Tibial nerve (tissue), 4 donors: ENCODE results near the gene MIA2. TPM values are rescaled to one million over a fixed set of nuclear protein-coding genes. Genes with fewer than 3 reads are reported as not detected.

Source experiments
- DNase-seq, 2 donors: peaks; one replicate each; pipeline ENCODE4 v3.0.0-alpha.2; 2019; ENCODE audit warnings: low spot score in 2 of 2
- H3K27ac ChIP-seq, 4 donors: fragments of 200-600 bp; sonication (generic) in 3 of 4; one replicate each; pipeline ENCODE4 v1.5.1; 2017 to 2019; ENCODE audit warnings: mild to moderate bottlenecking in 1 of 4
- H3K27me3 ChIP-seq, 2 donors: fragments of 200-600 bp; sonication (generic) in 1 of 2; one replicate each; pipeline versions ENCODE4 v1.5.1 to v1.6.0; 2017 to 2019
- H3K36me3 ChIP-seq, 3 donors: fragments of 200-600 bp; sonication (generic); one replicate each; pipeline ENCODE4 v1.5.1; 2018 to 2019
- H3K4me1 ChIP-seq, 4 donors: fragments of 200-600 bp; sonication (generic) in 3 of 4; one replicate each; pipeline ENCODE4 v1.5.1; 2017 to 2019
- H3K4me3 ChIP-seq, 4 donors: fragments of 200-600 bp; sonication (generic) in 3 of 4; one replicate each; pipeline ENCODE4 v1.5.1; 2017 to 2019; ENCODE audit warnings: mild to moderate bottlenecking in 1 of 4, moderate library complexity in 1 of 4
- H3K9me3 ChIP-seq, 4 donors: fragments of 200-600 bp; sonication (generic) in 3 of 4; one replicate each; pipeline ENCODE4 v1.5.1; 2017 to 2019
- EP300 ChIP-seq, 2 donors: sonication (generic); formaldehyde crosslinking; IDR thresholded peaks; one replicate each; pipeline ENCODE4 v1.6.1; 2017; ENCODE audit warnings: antibody characterized with exemption in 2 of 2, mild to moderate bottlenecking in 1 of 2
- POLR2A ChIP-seq, 2 donors: fragments of 450-650 bp; IDR thresholded peaks; one replicate each; pipeline ENCODE4 v1.6.1; 2017; ENCODE audit warnings: antibody characterized with exemption in 2 of 2, mild to moderate bottlenecking in 2 of 2, moderate library complexity in 2 of 2
- whole genome bisulfite sequencing, 2 donors: methylation state at CpG; one replicate each; pipeline ENCODE4 v1.1.5; 2018; 5-methylcytosine and 5-hydroxymethylcytosine counted together
- total RNA-seq, 4 donors: library from RNA; depleted of rRNA; stranded (reverse); fragments of >200 nt; gene quantifications; one replicate each; pipeline ENCODE4 v1.1.0, GENCODE V29; 2016
- TF ChIP-seq, protein P1 (sequence below), 5 experiments: fragments of 200-600 bp in 3 of 5; fragments of 450-650 bp in 2 of 5; sonication (generic) in 3 of 5; IDR thresholded peaks; one replicate each; pipeline ENCODE4 v1.5.1; 2016 to 2019; ENCODE audit warnings: antibody characterized with exemption in 5 of 5, mild to moderate bottlenecking in 3 of 5, moderate library complexity in 2 of 5

Gene MIA2
- total RNA-seq, 4 donors from 2014 or later: 14.7 to 22.2 (median 16.3) TPM

DNA sequence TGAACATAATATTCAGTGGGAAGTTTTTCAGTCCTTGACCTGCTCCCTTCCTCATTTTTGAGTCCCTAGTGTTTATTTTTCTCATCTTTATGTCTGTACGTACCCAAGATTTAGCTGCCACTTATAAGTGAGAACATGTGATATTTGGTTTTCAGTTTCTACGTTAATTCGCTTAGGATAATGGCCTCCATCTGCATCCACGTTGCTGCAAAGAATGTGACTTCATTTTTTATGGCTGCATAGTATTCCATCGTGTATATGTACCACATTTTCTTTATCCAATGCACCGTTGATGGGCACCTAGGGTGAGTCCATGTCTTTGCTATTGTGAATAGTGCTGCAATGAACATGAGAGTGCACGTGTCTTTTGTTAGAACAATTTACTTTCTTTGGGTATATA is 30.3 kb downstream of the MIA2 start:
- Histone ChIP-seq H3K36me3 (no peaks in the 10 kb centered on the region), H3K4me1 (peaks cover 0 to 25% (median 13%) of the 10 kb centered on the region in 4 donors), H3K9me3 (peaks cover 0 to 8% (median 0%) of the 10 kb centered on the region in 4 donors), H3K4me3 (no peak overlapping the region), H3K27ac (no peak overlapping the region), H3K27me3 (no peaks in the 10 kb centered on the region)
- TF ChIP-seq EP300 (IDR thresholded peaks at IDR 0.05): no peak
- TF ChIP-seq, protein P1, sequence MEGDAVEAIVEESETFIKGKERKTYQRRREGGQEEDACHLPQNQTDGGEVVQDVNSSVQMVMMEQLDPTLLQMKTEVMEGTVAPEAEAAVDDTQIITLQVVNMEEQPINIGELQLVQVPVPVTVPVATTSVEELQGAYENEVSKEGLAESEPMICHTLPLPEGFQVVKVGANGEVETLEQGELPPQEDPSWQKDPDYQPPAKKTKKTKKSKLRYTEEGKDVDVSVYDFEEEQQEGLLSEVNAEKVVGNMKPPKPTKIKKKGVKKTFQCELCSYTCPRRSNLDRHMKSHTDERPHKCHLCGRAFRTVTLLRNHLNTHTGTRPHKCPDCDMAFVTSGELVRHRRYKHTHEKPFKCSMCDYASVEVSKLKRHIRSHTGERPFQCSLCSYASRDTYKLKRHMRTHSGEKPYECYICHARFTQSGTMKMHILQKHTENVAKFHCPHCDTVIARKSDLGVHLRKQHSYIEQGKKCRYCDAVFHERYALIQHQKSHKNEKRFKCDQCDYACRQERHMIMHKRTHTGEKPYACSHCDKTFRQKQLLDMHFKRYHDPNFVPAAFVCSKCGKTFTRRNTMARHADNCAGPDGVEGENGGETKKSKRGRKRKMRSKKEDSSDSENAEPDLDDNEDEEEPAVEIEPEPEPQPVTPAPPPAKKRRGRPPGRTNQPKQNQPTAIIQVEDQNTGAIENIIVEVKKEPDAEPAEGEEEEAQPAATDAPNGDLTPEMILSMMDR (IDR thresholded peaks at IDR 0.05): no peak
- TF ChIP-seq POLR2A (IDR thresholded peaks at IDR 0.05): no peak
- DNase-seq: no peak
- 78 to 95% methylated on average over 7 of the region's 7 CpGs for WGBS, 2 donors

DNA sequence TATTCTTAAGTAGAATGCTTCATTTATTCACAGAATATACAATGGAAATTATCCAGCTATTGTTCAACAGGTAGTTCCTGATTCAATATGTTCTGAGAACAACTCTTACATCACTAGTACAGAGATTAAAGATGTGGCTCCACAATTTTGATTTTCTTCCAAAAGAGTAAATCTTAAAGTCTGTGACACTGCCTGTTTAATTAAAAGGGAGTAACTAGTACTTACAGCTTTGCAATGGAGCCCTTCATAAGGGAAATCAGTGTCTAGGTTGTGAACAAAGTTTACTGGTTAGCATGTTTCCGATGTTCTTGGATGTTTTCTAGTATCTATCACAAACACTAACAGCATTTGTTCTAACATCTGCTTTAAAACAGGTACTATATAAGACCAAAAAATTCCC is 30.8 kb downstream of the MIA2 start:
- Histone ChIP-seq H3K4me1 (peaks cover 0 to 30% (median 15%) of the 10 kb centered on the region in 4 donors), H3K27me3 (no peaks in the 10 kb centered on the region), H3K27ac (no peak overlapping the region), H3K36me3 (no peaks in the 10 kb centered on the region), H3K4me3 (no peak overlapping the region), H3K9me3 (peaks cover 0 to 8% (median 0%) of the 10 kb centered on the region in 4 donors)
- WGBS, 2 donors: 89 to 92% methylated on average over 1 of the region's 1 CpG
- no peak for TF ChIP-seq EP300 (IDR thresholded peaks at IDR 0.05)
- TF ChIP-seq, protein P1 (IDR thresholded peaks at IDR 0.05): no peak
- TF ChIP-seq POLR2A (IDR thresholded peaks at IDR 0.05): no peak
- no peak for DNase-seq

DNA sequence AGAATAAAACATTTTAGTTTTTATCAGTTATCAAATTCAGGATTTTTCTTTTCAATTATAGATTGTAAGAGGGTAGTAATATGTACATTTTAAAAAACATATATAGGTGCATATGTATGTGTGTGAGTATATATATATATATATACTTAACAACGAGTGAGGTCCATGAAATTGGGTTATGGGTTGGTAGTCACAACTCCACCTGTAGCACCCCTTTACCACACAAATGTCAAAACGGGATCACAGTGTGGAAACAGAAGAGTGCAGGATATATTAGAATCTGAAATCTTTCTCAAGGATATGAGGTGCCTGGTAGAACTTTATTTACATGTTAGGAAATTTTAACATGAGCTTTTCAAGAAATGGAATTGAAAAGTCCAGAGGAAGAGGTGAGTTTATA is 31.3 kb downstream of the MIA2 start:
- TF ChIP-seq, protein P1 (IDR thresholded peaks at IDR 0.05): no peak
- no peak for TF ChIP-seq EP300 (IDR thresholded peaks at IDR 0.05)
- no peak for TF ChIP-seq POLR2A (IDR thresholded peaks at IDR 0.05)
- Histone ChIP-seq H3K36me3 (no peaks in the 10 kb centered on the region), H3K27ac (peak overlapping the region in 1 of 4 donors; percentile 96), H3K9me3 (peaks cover 0 to 7% (median 0%) of the 10 kb centered on the region in 4 donors), H3K4me3 (peak overlapping the region in 1 of 4 donors; percentile 80), H3K27me3 (no peaks in the 10 kb centered on the region), H3K4me1 (peaks cover 0 to 34% (median 15%) of the 10 kb centered on the region in 4 donors)
- DNase-seq: no peak
- WGBS, 2 donors: 1 to 4% methylated on average over 2 of the region's 2 CpGs

DNA sequence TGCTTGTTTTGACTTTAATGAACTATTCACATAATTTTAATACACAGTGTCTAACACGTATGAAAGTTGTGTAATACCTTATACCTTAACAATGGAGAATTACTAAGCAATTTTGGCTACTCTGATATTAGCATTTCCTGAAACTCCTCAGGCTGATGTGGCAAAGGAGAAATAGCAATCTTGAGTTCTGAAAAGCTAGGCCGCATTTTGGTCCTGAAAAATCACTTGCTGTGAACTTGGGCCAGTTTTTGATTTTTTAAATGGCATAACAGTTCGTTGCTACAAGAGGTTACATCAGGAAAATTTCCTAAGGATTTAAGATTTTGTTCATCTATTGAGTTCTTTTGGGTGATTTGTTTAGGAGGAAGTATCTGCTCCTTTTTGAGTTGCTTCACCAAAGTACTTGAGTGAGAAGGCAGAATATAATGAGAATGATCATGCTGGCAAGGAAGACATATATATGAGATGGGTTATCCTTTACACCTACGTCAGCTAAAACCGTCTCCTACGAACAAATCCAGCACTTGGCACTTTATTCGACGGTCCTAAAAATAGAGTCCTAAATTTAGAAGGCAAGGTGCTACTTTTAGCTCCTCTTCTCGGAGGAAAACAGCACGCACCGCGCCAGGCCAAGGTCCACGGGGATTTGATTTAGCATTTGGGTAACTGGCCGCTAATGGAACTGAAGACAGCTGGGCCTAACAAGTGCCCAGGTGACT is 32.2 kb downstream of the MIA2 start:
- peak in 1 of 2 donors; percentile 41 for DNase-seq
- H3K4me3 ChIP-seq: peak overlapping the region; percentile 80 to 97 (median 84)

GRCh38 chr14:39266525-39266870 is 32.8 kb downstream of the MIA2 start:
- peak in 1 of 2 donors; percentile 18 for DNase-seq
- WGBS, 2 donors: 0 to 1% methylated on average over 22 to 25 of the region's 31 CpGs
- no peaks in the 10 kb centered on the region for H3K36me3 ChIP-seq

More for the DNA sequence above, 32.2 kb downstream of the MIA2 start:
- Histone ChIP-seq H3K27me3 (no peaks in the 10 kb centered on the region), H3K27ac (peak overlapping the region; percentile 92 to 99 (median 96)), H3K4me1 (peaks cover 0 to 34% (median 15%) of the 10 kb centered on the region in 4 donors), H3K36me3 (no peaks in the 10 kb centered on the region), H3K9me3 (peaks cover 0 to 6% (median 0%) of the 10 kb centered on the region in 4 donors)
- TF ChIP-seq, protein P1 (IDR thresholded peaks at IDR 0.05): no peak
- TF ChIP-seq POLR2A (IDR thresholded peaks at IDR 0.05): no peak
- TF ChIP-seq EP300 (IDR thresholded peaks at IDR 0.05): no peak
- WGBS, 2 donors: 4 to 6% methylated on average over 14 of the region's 14 CpGs

More at GRCh38 chr14:39266525-39266870, 32.8 kb downstream of the MIA2 start:
- Histone ChIP-seq H3K9me3 (peaks cover 0 to 6% (median 0%) of the 10 kb centered on the region in 4 donors), H3K27me3 (no peaks in the 10 kb centered on the region), H3K27ac (peak overlapping the region; percentile 92 to 99 (median 96)), H3K4me3 (peak overlapping the region; percentile 80 to 97 (median 84)), H3K4me1 (peaks cover 0 to 34% (median 15%) of the 10 kb centered on the region in 4 donors)
- TF ChIP-seq, protein P1 (IDR thresholded peaks at IDR 0.05): no peak
- TF ChIP-seq POLR2A (IDR thresholded peaks at IDR 0.05) (no peak), EP300 (IDR thresholded peaks at IDR 0.05) (no peak)
